ENCODE measurements around the gene LAMA3.

GRCh38 chr18:23819001-23819400, 129.7 kb downstream of the LAMA3 start:
- TF ChIP-seq POLR2A (IDR thresholded peaks at IDR 0.05), result no peak
- TF ChIP-seq CTCF (IDR thresholded peaks at IDR 0.05), result no peak
